ENCODE results near the gene GRIK3.

GRIK3 gene

GRCh38 chr1:36794460-36794859 lies 239.9 kb downstream of the GRIK3 start:
- DNase-seq (ENCODE audit: low read depth in 1 of 2, low spot score in 1 of 2) = no peak

- DNase-seq (ENCODE audit: low read depth in 1 of 2, low spot score in 1 of 2) = no peak
These were observed 240.9 kb downstream of the GRIK3 start for GRCh38 chr1:36793452-36793851.

- DNase-seq (ENCODE audit: low read depth in 1 of 2, low spot score in 1 of 2) = no peak
These were observed 242.0 kb downstream of the GRIK3 start for GRCh38 chr1:36792292-36792691.

GRCh38 chr1:36790191-36790590 lies 244.1 kb downstream of the GRIK3 start:
- no peak for DNase-seq (ENCODE audit: low read depth in 1 of 2, low spot score in 1 of 2)

- no peak for DNase-seq (ENCODE audit: low read depth in 1 of 2, low spot score in 1 of 2)
These were observed 244.8 kb downstream of the GRIK3 start for GRCh38 chr1:36789535-36789934.

GRCh38 chr1:36787312-36787913 lies 246.9 kb downstream of the GRIK3 start:
- no peak for DNase-seq (ENCODE audit: low read depth in 1 of 2, low spot score in 1 of 2)

GRCh38 chr1:36786425-36786824 lies 247.9 kb downstream of the GRIK3 start:
- no peak for DNase-seq (ENCODE audit: low read depth in 1 of 2, low spot score in 1 of 2)

- DNase-seq (ENCODE audit: low read depth in 1 of 2, low spot score in 1 of 2) = no peak
These were observed 250.0 kb downstream of the GRIK3 start for GRCh38 chr1:36784147-36784859.

GRCh38 chr1:36783475-36783874 lies 250.8 kb downstream of the GRIK3 start:
- DNase-seq (ENCODE audit: low read depth in 1 of 2, low spot score in 1 of 2) = no peak

- DNase-seq (ENCODE audit: low read depth in 1 of 2, low spot score in 1 of 2) = no peak
These were observed 251.5 kb downstream of the GRIK3 start for GRCh38 chr1:36782785-36783184.

GRCh38 chr1:36782085-36782484 lies 252.2 kb downstream of the GRIK3 start:
- DNase-seq (ENCODE audit: low read depth in 1 of 2, low spot score in 1 of 2) = no peak

GRCh38 chr1:36781098-36781497 lies 253.2 kb downstream of the GRIK3 start:
- DNase-seq (ENCODE audit: low read depth in 1 of 2, low spot score in 1 of 2) = no peak

- no peak for DNase-seq (ENCODE audit: low read depth in 1 of 2, low spot score in 1 of 2)
These were observed 255.6 kb downstream of the GRIK3 start for GRCh38 chr1:36778740-36779139.

- DNase-seq (ENCODE audit: low read depth in 1 of 2, low spot score in 1 of 2) = no peak
These were observed 257.1 kb downstream of the GRIK3 start for GRCh38 chr1:36776948-36777831.

GRCh38 chr1:36776256-36776655 lies 258.1 kb downstream of the GRIK3 start:
- DNase-seq (ENCODE audit: low read depth in 1 of 2, low spot score in 1 of 2) = no peak

- no peak for DNase-seq (ENCODE audit: low read depth in 1 of 2, low spot score in 1 of 2)
These were observed 258.6 kb downstream of the GRIK3 start for GRCh38 chr1:36775716-36776115.

GRCh38 chr1:36773827-36774541 lies 260.3 kb downstream of the GRIK3 start:
- DNase-seq (ENCODE audit: low read depth in 1 of 2, low spot score in 1 of 2) = no peak

GRCh38 chr1:36772647-36773495 lies 261.4 kb downstream of the GRIK3 start:
- DNase-seq (ENCODE audit: low read depth in 1 of 2, low spot score in 1 of 2) = no peak

- no peak for DNase-seq (ENCODE audit: low read depth in 1 of 2, low spot score in 1 of 2)
These were observed 262.5 kb downstream of the GRIK3 start for GRCh38 chr1:36771660-36772284.

GRCh38 chr1:36771240-36771639 lies 263.1 kb downstream of the GRIK3 start:
- DNase-seq (ENCODE audit: low read depth in 1 of 2, low spot score in 1 of 2) = no peak
